NCI-H187 treated with DMSO at 0.1 percent for 48 hours (cell line): Measurements from ENCODE around the gene TNS3.

Experiments used
- DNase-seq: peaks from one replicate; lab custom pipeline; 2025; lab: John Stamatoyannopoulos, UW

Gene TNS3

GRCh38 chr7:47368190-47368812 lies 213.6 kb downstream of the TNS3 start:
- no peak for DNase-seq

GRCh38 chr7:47367369-47367768 lies 214.5 kb downstream of the TNS3 start:
- no peak for DNase-seq

- DNase-seq, result no peak
Measured at GRCh38 chr7:47366960-47367359, 215.0 kb downstream of the TNS3 start.

- no peak for DNase-seq
Measured at GRCh38 chr7:47366211-47366610, 215.7 kb downstream of the TNS3 start.

- DNase-seq, result no peak
Measured at GRCh38 chr7:47362984-47363383, 218.9 kb downstream of the TNS3 start.

- no peak for DNase-seq
Measured at GRCh38 chr7:47361746-47362215, 220.1 kb downstream of the TNS3 start.

- no peak for DNase-seq
Measured at GRCh38 chr7:47361236-47361635, 220.7 kb downstream of the TNS3 start.

- no peak for DNase-seq
Measured at GRCh38 chr7:47360301-47360900, 221.5 kb downstream of the TNS3 start.

GRCh38 chr7:47358944-47359588 lies 222.8 kb downstream of the TNS3 start:
- DNase-seq, result no peak

GRCh38 chr7:47358357-47358756 lies 223.6 kb downstream of the TNS3 start:
- no peak for DNase-seq

GRCh38 chr7:47357863-47358262 lies 224.0 kb downstream of the TNS3 start:
- no peak for DNase-seq

GRCh38 chr7:47357361-47357760 lies 224.6 kb downstream of the TNS3 start:
- DNase-seq, result no peak

GRCh38 chr7:47356261-47356660 lies 225.7 kb downstream of the TNS3 start:
- DNase-seq, result no peak

GRCh38 chr7:47355684-47356083 lies 226.2 kb downstream of the TNS3 start:
- no peak for DNase-seq

GRCh38 chr7:47354831-47355541 lies 226.9 kb downstream of the TNS3 start:
- no peak for DNase-seq

- no peak for DNase-seq
Measured at GRCh38 chr7:47354071-47354470, 227.8 kb downstream of the TNS3 start.

GRCh38 chr7:47352394-47352968 lies 229.4 kb downstream of the TNS3 start:
- DNase-seq, result no peak

- no peak for DNase-seq
Measured at GRCh38 chr7:47351233-47352154, 230.4 kb downstream of the TNS3 start.

GRCh38 chr7:47350425-47350824 lies 231.5 kb downstream of the TNS3 start:
- no peak for DNase-seq

GRCh38 chr7:47349401-47349800 lies 232.5 kb downstream of the TNS3 start:
- DNase-seq, result no peak

GRCh38 chr7:47347816-47348385 lies 234.0 kb downstream of the TNS3 start:
- DNase-seq, result no peak
